Lung (tissue), 12 donors: ENCODE data around the gene ANKS1A. TPM values are rescaled to one million over a fixed set of nuclear protein-coding genes. Genes with fewer than 3 reads are reported as not detected.

Experiments
- ATAC-seq: fragments of 200-7000 bp; cut with Tn5 transposase; one replicate; pipeline ENCODE4 v1.9.1; 2020; ENCODE audit warnings: moderate number of reproducible peaks; ENCODE audit not compliant: insufficient read depth, low FRiP score
- DNase-seq, 3 donors: peaks; one replicate each; pipeline ENCODE4 v3.0.0-alpha.2; 2013 to 2017
- H3K27ac ChIP-seq, 2 donors: one replicate each; pipeline ENCODE4 v1.5.1; 2013; ENCODE audit warnings: mild to moderate bottlenecking in 2 of 2, moderate library complexity in 2 of 2, control low read depth in 1 of 2, inconsistent platforms in 1 of 2, low read depth in 1 of 2, low read length in 1 of 2
- H3K27me3 ChIP-seq, 3 donors: one replicate each; pipeline ENCODE4 v1.5.1; 2013; ENCODE audit warnings: low read length in 2 of 3; ENCODE audit not compliant: control insufficient read depth in 3 of 3, insufficient read depth in 3 of 3
- H3K36me3 ChIP-seq, 4 donors: one replicate each; pipeline ENCODE4 v1.5.1; 2013; ENCODE audit warnings: low read length in 4 of 4, mild to moderate bottlenecking in 1 of 4, moderate library complexity in 1 of 4; ENCODE audit not compliant: control insufficient read depth in 4 of 4, insufficient read depth in 4 of 4
- H3K4me1 ChIP-seq, 5 donors: one replicate each; pipeline ENCODE4 v1.5.1; 2013; ENCODE audit warnings: low read length in 5 of 5, mild to moderate bottlenecking in 2 of 5, moderate library complexity in 1 of 5; ENCODE audit not compliant: control insufficient read depth in 5 of 5, insufficient read depth in 5 of 5
- H3K4me3 ChIP-seq: one replicate; pipeline ENCODE4 v1.5.1; 2013; ENCODE audit warnings: mild to moderate bottlenecking, control low read depth, moderate library complexity
- H3K9ac ChIP-seq, 2 donors: one replicate each; pipeline ENCODE4 v1.5.1; 2013; ENCODE audit warnings: low read length in 2 of 2, control low read depth in 1 of 2; ENCODE audit not compliant: insufficient read depth in 1 of 2
- H3K9me3 ChIP-seq, 4 donors: one replicate each; pipeline ENCODE4 v1.5.1; 2013; ENCODE audit warnings: low read length in 3 of 4, mild to moderate bottlenecking in 1 of 4, moderate library complexity in 1 of 4; ENCODE audit not compliant: control insufficient read depth in 4 of 4, insufficient read depth in 3 of 4
- WGBS, 2 donors: extraction: QIAGEN DNeasy Blood & Tissue Kit; methylation state at CpG; one replicate each; pipeline ENCODE4 v1.1.7; 2013; 5-methylcytosine and 5-hydroxymethylcytosine counted together
- polyA plus RNA-seq, 2 donors: library from polyadenylated mRNA; stranded (reverse); fragments of 200-250 nt; gene quantifications; one replicate each; pipeline ENCODE4 v1.2.1, GENCODE V29; 2013
- total RNA-seq, 2 donors: library from RNA; depleted of rRNA in 1 of 2; stranded (reverse); fragments of >200 nt in 1 of 2; gene quantifications; one replicate each; pipeline ENCODE4 v1.2.1, GENCODE V29; 2014 to 2021
- TF ChIP-seq, protein P1 (sequence below): IDR thresholded peaks from 2 replicates; pipeline ENCODE4 v1.5.1; 2012; ENCODE audit warnings: mild to moderate bottlenecking; ENCODE audit errors: control extremely low read depth, extremely low read depth
- donor health status: control.
- donor health status: control.
- donor health status: Bipolar disorder and iron deficiency.
- donor health status: healthy.
- donor health status: DM: yes; HTN: yes; CAD: no.

The ANKS1A gene
- total and polyA plus RNA-seq, 4 donors, result 10.4 to 40.6 (median 24.3) TPM

GRCh38 chr6:34976239-34976638, 87.2 kb downstream of the ANKS1A start:
- no peak overlapping the region for H3K4me3 ChIP-seq
- TF ChIP-seq, protein P1, sequence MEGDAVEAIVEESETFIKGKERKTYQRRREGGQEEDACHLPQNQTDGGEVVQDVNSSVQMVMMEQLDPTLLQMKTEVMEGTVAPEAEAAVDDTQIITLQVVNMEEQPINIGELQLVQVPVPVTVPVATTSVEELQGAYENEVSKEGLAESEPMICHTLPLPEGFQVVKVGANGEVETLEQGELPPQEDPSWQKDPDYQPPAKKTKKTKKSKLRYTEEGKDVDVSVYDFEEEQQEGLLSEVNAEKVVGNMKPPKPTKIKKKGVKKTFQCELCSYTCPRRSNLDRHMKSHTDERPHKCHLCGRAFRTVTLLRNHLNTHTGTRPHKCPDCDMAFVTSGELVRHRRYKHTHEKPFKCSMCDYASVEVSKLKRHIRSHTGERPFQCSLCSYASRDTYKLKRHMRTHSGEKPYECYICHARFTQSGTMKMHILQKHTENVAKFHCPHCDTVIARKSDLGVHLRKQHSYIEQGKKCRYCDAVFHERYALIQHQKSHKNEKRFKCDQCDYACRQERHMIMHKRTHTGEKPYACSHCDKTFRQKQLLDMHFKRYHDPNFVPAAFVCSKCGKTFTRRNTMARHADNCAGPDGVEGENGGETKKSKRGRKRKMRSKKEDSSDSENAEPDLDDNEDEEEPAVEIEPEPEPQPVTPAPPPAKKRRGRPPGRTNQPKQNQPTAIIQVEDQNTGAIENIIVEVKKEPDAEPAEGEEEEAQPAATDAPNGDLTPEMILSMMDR, result no peak
- no peaks in the 10 kb centered on the region for H3K9me3 ChIP-seq
- H3K4me1 ChIP-seq, result peaks cover 0 to 3% (median 0%) of the 10 kb centered on the region in 5 donors
- peaks cover 0 to 2% (median 0%) of the 10 kb centered on the region in 4 donors for H3K36me3 ChIP-seq
- WGBS, 2 donors, result 97 to 98% methylated on average over 2 of the region's 2 CpGs
- no peak overlapping the region for H3K9ac ChIP-seq
- DNase-seq (no peak), ATAC-seq (no peak)
- H3K27ac ChIP-seq, result no peak overlapping the region
- no peaks in the 10 kb centered on the region for H3K27me3 ChIP-seq

DNA sequence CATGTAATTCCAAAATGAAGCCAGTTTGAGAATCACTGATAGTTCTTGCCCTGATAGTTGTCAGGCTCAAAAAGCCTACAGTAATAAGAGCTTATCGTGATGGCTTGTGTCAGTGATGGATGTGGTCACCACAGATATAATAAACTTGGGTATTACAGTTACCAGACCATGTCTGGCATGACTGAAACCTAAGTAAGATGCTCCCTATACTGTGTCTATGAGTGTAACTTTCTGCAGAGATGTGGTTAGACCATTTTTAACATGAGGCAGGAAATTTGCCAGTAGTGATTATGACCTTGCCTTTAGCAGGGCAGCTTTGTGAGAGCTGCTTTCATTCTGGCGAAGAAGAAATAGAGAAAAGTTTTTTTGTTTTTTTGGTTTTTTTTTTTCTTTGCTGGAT, 90.2 kb downstream of the ANKS1A start:
- no peak overlapping the region for H3K4me3 ChIP-seq
- H3K4me1 ChIP-seq, result peaks cover 0 to 3% (median 0%) of the 10 kb centered on the region in 5 donors
- H3K36me3 ChIP-seq, result peaks cover 0 to 8% (median 6%) of the 10 kb centered on the region in 4 donors
- DNase-seq, result no peak
- TF ChIP-seq, protein P1, result no peak
- H3K9me3 ChIP-seq, result no peaks in the 10 kb centered on the region
- H3K27ac ChIP-seq, result no peak overlapping the region
- no peaks in the 10 kb centered on the region for H3K27me3 ChIP-seq
- ATAC-seq, result no peak
- 86 to 90% methylated on average over 2 of the region's 2 CpGs for WGBS, 2 donors
- H3K9ac ChIP-seq, result no peak overlapping the region

GRCh38 chr6:34979994-34980393, 90.9 kb downstream of the ANKS1A start:
- no peak for ATAC-seq
- Histone ChIP-seq H3K9ac (no peak overlapping the region), H3K4me1 (peaks cover 0 to 3% (median 0%) of the 10 kb centered on the region in 5 donors), H3K9me3 (no peaks in the 10 kb centered on the region), H3K27ac (no peak overlapping the region), H3K4me3 (no peak overlapping the region), H3K36me3 (peaks cover 0 to 11% (median 9%) of the 10 kb centered on the region in 4 donors), H3K27me3 (no peaks in the 10 kb centered on the region)
- DNase-seq, result no peak
- TF ChIP-seq, protein P1, result no peak
- WGBS, 2 donors, result 75 to 92% methylated on average over 3 of the region's 3 CpGs

GRCh38 chr6:34981366-34981765, 92.3 kb downstream of the ANKS1A start:
- Histone ChIP-seq H3K9ac (no peak overlapping the region), H3K4me1 (peaks cover 0 to 3% (median 0%) of the 10 kb centered on the region in 5 donors), H3K27me3 (no peaks in the 10 kb centered on the region), H3K36me3 (peaks cover 8 to 16% (median 13%) of the 10 kb centered on the region in 4 donors), H3K4me3 (no peak overlapping the region), H3K9me3 (no peaks in the 10 kb centered on the region), H3K27ac (no peak overlapping the region)
- WGBS, 2 donors, result 89 to 96% methylated on average over 5 of the region's 5 CpGs
- DNase-seq (no peak), ATAC-seq (no peak)
- TF ChIP-seq, protein P1, result no peak
